DMS114 treated with DMSO at 0.1 percent for 48 hours (cell line): ENCODE results near the gene GGTLC1.
"Not testable (repeated sequence)": the region's sequence is repeated elsewhere in the genome, so short reads cannot be mapped to it uniquely, and the experiment has no call there.

Experiments
- DNase-seq: peaks from one replicate; lab custom pipeline; 2025; ENCODE audit not compliant: unreplicated experiment; lab: John Stamatoyannopoulos, UW

The GGTLC1 gene

DNA sequence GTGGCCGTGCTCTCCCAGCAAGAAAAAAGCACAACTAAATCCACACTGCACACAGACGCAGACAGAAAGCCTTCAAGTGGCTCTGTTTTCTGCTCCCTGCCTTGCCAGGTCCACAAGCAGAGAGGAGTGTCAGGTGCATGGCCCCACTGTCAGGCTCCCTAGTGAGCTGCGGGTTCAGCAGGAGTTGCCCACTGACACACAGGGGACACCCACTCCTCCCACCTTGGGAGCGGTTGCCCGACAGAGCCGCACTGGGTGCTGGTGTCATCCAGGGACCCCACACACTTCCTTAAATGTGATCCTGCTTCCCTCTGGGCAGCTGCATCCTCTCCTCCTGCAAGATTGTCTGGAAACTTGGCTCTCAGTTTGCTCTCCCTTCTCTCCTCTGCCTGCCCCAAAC is 6.7 kb upstream of the GGTLC1 start:
- DNase-seq = not testable (repeated sequence)

GRCh38 chr20:23994001-23994633 is 5.5 kb upstream of the GGTLC1 start:
- DNase-seq = not testable (repeated sequence)

- not testable (repeated sequence) for DNase-seq
Observed at GRCh38 chr20:23993440-23993839, 4.9 kb upstream of the GGTLC1 start.

GRCh38 chr20:23990296-23990695 is 1.7 kb upstream of the GGTLC1 start:
- not testable (repeated sequence) for DNase-seq

DNA sequence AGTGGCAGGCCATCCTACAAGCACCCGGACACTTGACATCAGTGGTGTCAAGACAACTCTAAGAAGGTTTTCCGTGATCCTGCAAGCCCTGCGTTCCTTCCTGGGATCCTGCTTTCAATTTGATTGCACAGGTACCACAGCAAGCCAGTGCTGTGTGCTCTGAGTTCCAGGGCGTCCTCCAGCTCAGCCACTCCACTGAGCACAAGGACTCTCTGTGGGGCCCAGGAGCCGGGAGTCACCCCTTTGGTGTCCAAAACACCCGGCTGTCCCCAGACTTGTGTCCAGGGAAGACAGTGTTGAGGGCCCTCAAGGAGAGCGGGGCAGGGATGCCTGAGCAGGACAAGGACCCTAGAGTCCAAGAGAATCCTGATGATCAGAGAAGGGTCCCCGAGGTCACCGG is 387 bp upstream of the GGTLC1 start:
- not testable (repeated sequence) for DNase-seq

DNA sequence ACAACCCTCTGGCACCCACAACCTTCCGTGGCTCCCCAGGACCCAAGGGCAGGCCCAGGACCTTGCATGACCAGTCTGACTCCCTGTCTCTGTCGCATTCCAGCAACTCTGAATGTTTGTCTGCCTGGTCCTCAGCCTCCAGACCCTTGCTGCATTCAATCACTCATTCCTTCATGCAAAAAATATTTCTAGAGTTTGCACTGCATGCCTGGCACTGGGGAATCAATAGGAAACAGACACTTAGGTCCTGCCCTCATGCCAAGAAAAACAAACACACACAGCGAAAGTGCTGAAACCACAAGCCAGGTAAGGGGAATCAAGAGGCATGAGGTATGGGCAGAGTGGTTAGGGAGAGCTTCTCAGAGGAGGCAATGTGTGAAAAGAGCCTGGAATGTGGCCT is 1.9 kb downstream of the GGTLC1 start:
- not testable (repeated sequence) for DNase-seq

DNA sequence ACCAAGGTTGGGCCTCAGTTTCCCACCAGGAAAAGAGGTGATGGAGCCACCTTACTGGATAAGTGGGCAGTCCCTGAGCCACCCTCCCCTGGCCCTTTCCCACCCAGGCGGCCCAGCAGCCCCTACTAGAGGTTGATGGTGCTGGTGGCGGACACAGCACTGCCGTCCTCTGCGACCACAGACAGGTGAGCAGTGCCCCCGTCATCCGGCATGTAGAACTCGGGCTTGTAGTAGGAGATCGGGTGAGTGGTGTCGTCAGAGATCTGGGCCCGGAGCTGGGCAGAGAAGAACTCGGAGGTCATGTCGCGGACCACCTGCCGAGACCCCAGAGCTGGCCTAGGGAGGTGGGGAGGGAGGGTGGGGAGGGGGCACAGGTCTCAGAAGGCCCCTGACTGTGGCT is 2.3 kb downstream of the GGTLC1 start:
- DNase-seq = not testable (repeated sequence)

GRCh38 chr20:23985790-23986225 is 2.8 kb downstream of the GGTLC1 start:
- not testable (repeated sequence) for DNase-seq

- DNase-seq = not testable (repeated sequence)
Observed at GRCh38 chr20:23985066-23985789, 3.4 kb downstream of the GGTLC1 start.

DNA sequence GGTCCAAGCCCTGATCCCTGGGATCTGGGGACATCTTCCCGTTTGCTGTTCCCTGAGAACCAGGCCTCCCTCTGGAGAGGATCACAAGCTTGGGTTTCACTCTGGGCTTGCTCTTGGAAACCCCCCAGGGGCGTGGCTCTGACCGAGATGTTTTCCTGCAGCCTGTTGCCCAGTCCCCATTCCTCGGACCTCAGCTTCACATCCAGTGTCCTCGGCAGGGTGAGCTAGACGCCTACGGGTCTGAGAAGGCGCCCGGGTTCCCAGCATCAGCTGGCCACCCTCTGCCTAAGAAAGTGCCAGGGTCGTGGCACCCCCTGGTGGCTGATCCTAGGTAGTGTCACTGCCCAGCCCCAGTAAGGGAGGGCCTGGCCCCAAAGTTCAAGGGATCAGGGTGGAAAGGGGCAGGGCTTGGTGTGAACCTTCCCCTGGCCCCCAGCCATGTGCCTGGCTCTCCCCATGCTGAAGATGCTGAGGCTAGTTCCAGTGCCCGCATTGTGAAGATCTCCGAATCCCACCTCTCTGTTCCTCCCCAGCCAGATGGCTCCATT is 4.0 kb downstream of the GGTLC1 start:
- DNase-seq = not testable (repeated sequence)

GRCh38 chr20:23982112-23983018 is 6.2 kb downstream of the GGTLC1 start:
- not testable (repeated sequence) for DNase-seq

DNA sequence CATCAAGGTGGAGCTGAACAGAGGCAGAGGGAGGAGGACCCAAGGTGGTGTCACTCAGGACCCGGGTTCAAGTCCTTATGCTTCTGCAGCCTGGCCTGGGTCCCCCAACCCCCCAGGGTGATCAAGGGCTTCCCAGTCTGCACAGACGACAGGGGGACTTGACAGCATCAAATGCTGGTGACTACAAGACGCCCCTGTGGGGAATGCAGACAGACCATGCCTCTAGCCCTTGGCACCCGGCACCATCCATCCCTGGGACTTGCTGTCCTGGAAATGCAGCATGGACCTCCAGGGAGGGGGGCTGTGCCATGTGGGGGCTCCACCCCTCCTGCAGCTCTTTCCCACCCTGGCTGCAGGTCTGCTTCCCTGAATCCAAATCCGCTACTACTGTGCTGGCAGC is 7.1 kb downstream of the GGTLC1 start:
- not testable (repeated sequence) for DNase-seq

DNA sequence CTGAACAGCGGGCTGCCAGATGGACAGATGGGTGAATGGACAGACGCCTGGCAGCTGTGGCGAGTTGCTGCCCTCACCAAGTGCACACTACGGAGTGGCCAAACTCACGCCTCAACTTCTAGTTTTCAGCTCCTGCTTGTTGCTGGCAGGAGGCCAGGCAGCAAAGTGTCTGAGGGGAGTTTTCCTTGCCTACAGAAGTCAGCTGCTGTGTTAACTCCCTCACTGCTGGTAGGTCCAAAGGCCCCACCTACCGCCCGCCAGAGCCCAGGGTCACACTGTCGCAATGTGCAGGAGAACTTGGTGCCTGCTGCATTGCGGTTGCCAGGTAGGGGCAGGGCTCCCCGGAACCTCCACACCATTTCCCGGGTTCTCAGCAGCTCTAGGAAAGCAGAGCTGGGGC is 7.6 kb downstream of the GGTLC1 start:
- not testable (repeated sequence) for DNase-seq

- DNase-seq = not testable (repeated sequence)
Observed at GRCh38 chr20:23979899-23980811, 8.4 kb downstream of the GGTLC1 start.

DNA sequence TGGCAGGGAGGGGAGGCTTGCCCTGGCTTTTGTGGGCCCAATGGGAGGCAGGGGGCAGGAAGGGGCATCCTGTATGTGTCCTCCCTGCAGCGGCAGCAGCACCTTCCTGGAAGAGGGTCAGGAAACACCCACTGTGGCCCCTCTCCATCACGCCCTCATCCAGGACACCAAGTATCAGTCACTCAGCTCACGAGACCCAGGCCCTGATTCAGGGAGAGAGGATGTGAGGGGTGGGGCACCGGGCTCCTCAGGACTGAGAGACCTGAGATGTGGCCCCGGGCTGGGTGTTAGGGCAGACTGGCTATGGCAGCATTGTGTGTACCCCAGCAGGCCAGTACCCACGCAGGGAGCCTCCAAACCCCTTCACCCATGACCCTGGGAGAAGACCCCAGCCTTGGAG is 9.2 kb downstream of the GGTLC1 start:
- DNase-seq = not testable (repeated sequence)

DNA sequence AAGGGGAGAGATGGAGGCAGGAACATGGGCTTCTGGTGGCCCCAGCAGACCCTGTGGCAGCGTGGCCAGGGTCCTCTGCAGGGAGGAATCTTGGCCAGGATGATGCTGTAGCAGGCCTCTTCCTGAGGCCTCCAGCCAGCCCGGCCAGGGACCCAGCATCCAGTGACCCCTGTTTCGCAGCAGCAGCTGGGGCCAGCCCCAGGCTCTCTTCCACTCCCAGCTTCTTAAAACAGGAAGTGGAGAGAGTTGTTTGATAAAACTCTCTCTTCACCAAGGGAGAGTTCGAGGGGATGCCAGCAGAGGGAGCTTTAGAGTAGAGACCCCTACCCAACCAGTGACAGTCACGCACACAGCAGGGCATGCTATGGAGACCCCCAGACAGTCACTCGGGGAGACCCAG is 10.1 kb downstream of the GGTLC1 start:
- DNase-seq = not testable (repeated sequence)

- DNase-seq = no peak
Observed at GRCh38 chr20:23974966-23975365, 13.6 kb downstream of the GGTLC1 start.

DNA sequence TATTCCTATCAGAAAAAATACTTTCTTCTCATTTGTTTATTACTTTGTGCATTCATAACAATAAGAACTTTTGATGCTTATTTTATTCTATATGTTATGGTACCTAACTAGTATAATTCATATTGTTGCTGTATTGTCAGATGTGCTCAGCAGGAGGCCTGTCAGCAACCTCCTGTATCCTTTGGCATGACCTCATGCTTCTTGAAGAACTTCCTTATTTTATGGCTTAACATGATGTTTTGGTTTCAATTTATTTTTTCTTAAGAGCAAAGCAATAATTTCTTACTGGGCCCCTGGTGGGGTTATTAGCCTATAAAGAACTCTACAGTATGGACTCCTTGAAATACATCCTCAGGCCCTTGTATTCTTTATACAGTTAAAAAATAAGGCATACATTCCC is 17.3 kb downstream of the GGTLC1 start:
- no peak for DNase-seq

GRCh38 chr20:23970049-23970448 is 18.5 kb downstream of the GGTLC1 start:
- DNase-seq = no peak

GRCh38 chr20:23967616-23967979 is 21.0 kb downstream of the GGTLC1 start:
- no peak for DNase-seq
